Measurements from ENCODE around the gene SHISAL2A. TPM values are rescaled to one million over a fixed set of nuclear protein-coding genes. Genes with fewer than 3 reads are reported as not detected.

The SHISAL2A gene
- polyA plus RNA-seq (2012; ENCODE audit: low read depth, missing spikeins) = 0.86 TPM

DNA sequence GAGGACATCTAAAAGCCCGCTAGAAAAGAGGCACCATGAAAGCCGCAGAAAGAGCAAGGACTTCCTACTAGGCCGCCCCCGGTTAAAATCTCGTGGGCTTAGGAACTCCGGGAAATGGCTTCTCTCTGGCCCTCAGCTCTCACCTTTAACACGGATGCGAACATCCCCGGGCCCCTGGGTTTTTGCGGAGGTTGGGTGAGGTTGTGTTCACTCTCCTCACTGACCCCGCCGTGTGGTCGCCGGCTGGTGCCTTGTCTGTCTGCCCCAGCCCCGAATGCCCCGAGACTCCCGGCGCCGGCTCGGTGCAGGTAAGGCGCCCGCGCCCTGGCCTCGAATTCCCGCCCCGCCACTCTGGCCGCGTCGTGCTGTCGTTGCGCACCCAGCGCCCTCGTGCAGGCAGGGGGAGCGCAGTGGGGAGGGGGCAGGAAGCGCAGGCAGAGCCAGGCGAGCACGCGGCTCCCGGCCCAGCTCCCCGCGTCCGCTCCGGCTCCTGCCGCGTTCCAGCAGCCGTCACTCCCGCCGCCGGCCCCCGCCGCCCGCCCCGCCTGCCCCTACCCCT lies at the start of gene SHISAL2A:
Gene SHISAL2A (plus strand): TSS at position 437 of the 559 bp plus-strand sequence. CDS start 326 bp downstream, outside the sequence.
- DNase-seq (ENCODE audit: insufficient read length, low spot score) (peak; percentile 46), FAIRE-seq (peak; percentile 60)
- TF ChIP-seq SPI1 (IDR thresholded peaks at IDR 0.05; ENCODE audit: low read depth, low read length) (no peak), POU2F2 (IDR thresholded peaks at IDR 0.05; ENCODE audit: low read depth, low read length) (no peak), TAF1 (IDR thresholded peaks at IDR 0.05; ENCODE audit: low read depth, low read length) (no peak), POLR2AphosphoS5 (IDR thresholded peaks at IDR 0.05; ENCODE audit: low read depth, low read length) (no peak), PAX5 (IDR thresholded peaks at IDR 0.05; ENCODE audit: insufficient read depth, low read length, severe bottlenecking) (no peak), POLR2A (IDR thresholded peaks at IDR 0.05; ENCODE audit: low read depth, low read length) (no peak)

DNA sequence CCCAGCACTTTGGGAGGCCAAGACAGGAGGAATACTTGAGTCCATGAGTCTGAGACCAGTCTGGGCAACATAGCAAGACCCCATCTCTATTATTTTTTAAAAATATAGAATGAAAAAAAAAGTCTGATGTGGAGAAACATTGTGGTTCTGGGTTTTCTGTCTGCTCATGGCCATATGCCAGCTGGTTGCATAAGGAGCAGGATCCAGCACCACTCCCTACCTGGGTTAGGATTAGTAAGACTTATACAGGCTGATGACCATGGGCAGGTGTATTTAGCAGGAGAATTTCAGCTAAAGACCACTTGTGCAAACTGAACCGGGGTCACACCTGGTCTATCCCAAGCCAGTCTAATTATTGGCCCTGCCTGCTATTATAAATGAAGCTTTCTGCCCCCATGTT lies 47.5 kb upstream of the SHISAL2A start:
- TF ChIP-seq POU2F2 (IDR thresholded peaks at IDR 0.05; ENCODE audit: low read depth, low read length) (no peak), POLR2AphosphoS5 (IDR thresholded peaks at IDR 0.05; ENCODE audit: low read depth, low read length) (no peak)
- no peak for FAIRE-seq
- no peak for DNase-seq (ENCODE audit: insufficient read length, low spot score)

DNA sequence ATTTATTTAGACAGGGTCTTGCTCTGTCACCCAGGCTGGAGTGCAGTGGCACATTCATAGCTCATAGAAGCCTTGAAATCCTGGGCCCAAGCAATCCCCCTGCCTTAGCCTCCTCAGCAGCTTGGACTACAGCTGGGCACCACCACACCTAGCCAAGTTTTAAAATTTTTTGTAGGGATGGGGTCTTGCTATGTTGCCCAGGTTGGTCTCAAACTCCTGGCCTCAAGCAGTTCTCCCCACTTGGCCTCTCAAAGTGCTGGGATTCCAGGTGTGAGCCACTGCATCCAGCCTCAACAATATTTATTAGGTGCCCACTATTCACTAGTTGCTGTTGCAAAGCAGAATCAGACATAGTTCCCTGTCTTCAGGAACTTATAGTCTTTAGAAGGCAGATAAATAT lies 44.9 kb upstream of the SHISAL2A start:
- DNase-seq (ENCODE audit: insufficient read length, low spot score) (no peak), FAIRE-seq (no peak)
- no peak for TF ChIP-seq POU2F2 (IDR thresholded peaks at IDR 0.05; ENCODE audit: low read depth, low read length)
- no peak for TF ChIP-seq PAX5 (IDR thresholded peaks at IDR 0.05; ENCODE audit: insufficient read depth, low read length, severe bottlenecking)
- TF ChIP-seq SPI1 (IDR thresholded peaks at IDR 0.05; ENCODE audit: low read depth, low read length) = no peak
- TF ChIP-seq POLR2AphosphoS5 (IDR thresholded peaks at IDR 0.05; ENCODE audit: low read depth, low read length) = no peak
- TF ChIP-seq POLR2A (IDR thresholded peaks at IDR 0.05; ENCODE audit: low read depth, low read length) = no peak
- TF ChIP-seq TAF1 (IDR thresholded peaks at IDR 0.05; ENCODE audit: low read depth, low read length) = no peak

DNA sequence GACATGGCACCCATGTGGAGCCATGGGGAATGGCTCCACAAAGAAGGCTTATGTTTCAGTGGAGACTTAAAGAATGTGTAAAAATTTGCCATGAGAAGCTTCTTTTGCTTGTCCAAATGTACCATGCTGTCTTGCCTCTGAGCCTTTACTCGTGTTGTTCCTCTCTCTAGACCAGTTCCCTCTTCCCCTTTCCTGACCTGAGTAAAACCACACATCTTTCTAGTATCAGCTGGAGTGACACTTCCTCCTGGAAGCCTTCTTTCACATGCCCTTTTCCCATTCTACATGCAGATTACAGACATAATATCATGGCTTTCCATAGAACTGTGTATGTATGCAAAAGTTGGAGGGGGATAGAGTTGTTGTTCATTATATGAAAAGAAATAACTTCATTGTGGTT lies 44.4 kb upstream of the SHISAL2A start:
- no peak for DNase-seq (ENCODE audit: insufficient read length, low spot score)
- TF ChIP-seq POU2F2 (IDR thresholded peaks at IDR 0.05; ENCODE audit: low read depth, low read length) (no peak), SPI1 (IDR thresholded peaks at IDR 0.05; ENCODE audit: low read depth, low read length) (peak; percentile 57)
- peak; percentile 5 for FAIRE-seq

DNA sequence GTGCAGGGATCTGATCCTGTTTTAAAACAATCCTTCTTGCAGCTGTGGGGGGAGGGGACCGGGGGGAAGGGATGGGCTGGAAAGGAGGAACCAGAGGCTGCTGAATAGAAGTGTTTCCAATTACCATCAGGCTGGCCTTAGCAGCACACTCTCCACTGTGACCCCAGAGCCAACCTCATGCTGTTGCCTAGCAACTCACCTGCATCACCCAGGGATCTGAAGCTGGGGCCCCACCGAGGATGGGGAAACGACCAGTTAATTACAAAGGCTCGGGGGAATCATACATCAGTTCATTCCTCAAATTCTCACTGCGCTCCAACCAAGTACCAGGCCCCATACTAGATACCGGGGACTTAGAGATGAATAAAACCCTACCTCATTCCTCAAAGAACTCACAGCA lies 42.7 kb upstream of the SHISAL2A start:
- FAIRE-seq (no peak), DNase-seq (ENCODE audit: insufficient read length, low spot score) (no peak)
- TF ChIP-seq SPI1 (IDR thresholded peaks at IDR 0.05; ENCODE audit: low read depth, low read length) (no peak), POU2F2 (IDR thresholded peaks at IDR 0.05; ENCODE audit: low read depth, low read length) (no peak)

DNA sequence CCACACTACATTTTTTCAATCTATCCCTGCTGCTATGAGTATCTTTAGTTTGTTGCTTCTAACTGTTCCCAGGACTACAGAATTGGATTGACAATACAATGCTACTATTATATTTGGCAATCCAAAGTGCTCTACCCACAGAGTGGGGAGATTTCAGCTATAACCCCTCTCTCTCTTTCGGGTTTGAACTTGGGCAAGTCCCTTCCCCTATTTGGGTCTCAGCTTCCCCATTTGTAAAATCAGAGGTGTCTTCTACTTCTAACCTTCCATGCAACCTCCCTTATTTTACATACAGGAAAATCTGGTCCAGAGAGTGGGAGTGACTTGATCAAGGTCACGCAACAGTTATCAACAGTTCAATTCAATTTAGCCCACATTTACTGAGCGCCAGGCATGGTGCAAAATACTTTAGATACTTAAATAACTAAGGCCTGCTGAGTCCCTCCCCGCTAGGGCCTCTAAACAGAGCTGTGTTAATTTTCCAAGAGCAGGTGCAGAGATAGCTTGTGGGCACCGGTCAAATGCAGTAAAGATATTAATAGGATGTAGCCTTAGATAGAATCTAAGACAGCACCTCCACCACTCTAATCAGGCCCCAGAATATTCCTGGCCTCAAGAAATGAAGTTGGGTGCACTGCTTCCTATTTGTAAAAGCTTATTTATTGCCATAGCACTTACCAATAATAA lies 40.2 kb upstream of the SHISAL2A start:
- FAIRE-seq (peak; percentile 60), DNase-seq (ENCODE audit: insufficient read length, low spot score) (no peak)
- no peak for TF ChIP-seq POU2F2 (IDR thresholded peaks at IDR 0.05; ENCODE audit: low read depth, low read length)
- no peak for TF ChIP-seq POLR2A (IDR thresholded peaks at IDR 0.05; ENCODE audit: low read depth, low read length)
- 0 out of 2 replicates have a peak, but pooled peaks have one; percentile 27 for TF ChIP-seq SPI1 (IDR thresholded peaks at IDR 0.05; ENCODE audit: low read depth, low read length)

DNA sequence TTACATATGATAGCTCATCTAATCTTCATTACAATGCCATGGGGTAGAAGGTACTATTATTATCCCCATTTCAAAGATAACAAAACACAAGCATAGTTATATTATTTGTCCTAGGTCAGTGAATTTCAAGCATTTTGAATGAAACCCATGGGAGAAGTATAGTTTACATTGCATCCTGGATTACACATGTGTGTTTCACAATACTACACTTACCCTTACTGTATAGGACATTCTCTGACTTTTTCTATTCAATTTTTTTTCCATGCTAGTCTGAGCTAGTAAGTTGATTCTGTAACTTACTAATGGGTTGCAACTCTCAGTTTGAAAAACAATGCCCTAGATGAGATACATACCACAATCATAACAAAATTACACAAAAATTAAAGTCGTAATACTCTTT lies 39.5 kb upstream of the SHISAL2A start:
- peak; percentile 56 for FAIRE-seq
- TF ChIP-seq TAF1 (IDR thresholded peaks at IDR 0.05; ENCODE audit: low read depth, low read length) (no peak), PAX5 (IDR thresholded peaks at IDR 0.05; ENCODE audit: insufficient read depth, low read length, severe bottlenecking) (no peak), POLR2A (IDR thresholded peaks at IDR 0.05; ENCODE audit: low read depth, low read length) (no peak), POLR2AphosphoS5 (IDR thresholded peaks at IDR 0.05; ENCODE audit: low read depth, low read length) (no peak), SPI1 (IDR thresholded peaks at IDR 0.05; ENCODE audit: low read depth, low read length) (no peak), POU2F2 (IDR thresholded peaks at IDR 0.05; ENCODE audit: low read depth, low read length) (no peak)

DNA sequence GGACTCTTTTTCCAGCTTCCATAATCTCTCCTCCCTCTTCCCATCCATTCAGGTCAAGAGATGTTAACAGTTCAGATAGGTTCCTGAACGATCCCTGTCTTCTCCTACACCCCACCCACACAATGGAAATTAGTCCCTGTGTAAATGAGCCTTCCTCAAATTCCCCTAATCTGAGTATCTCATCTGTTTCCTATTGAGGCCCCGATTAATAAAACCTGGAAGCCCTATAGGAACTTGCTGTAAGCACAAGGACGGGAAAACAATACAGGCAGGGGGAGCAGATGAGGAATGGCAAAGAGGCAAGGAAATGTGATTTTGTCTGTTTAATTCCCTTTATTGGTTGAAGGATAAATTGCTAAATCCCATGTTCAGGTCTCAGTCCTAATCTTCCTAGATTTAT lies 37.9 kb upstream of the SHISAL2A start:
- DNase-seq (ENCODE audit: insufficient read length, low spot score) (no peak), FAIRE-seq (no peak)
- TF ChIP-seq POLR2AphosphoS5 (IDR thresholded peaks at IDR 0.05; ENCODE audit: low read depth, low read length) (no peak), TAF1 (IDR thresholded peaks at IDR 0.05; ENCODE audit: low read depth, low read length) (no peak), POLR2A (IDR thresholded peaks at IDR 0.05; ENCODE audit: low read depth, low read length) (no peak), SPI1 (IDR thresholded peaks at IDR 0.05; ENCODE audit: low read depth, low read length) (no peak), PAX5 (IDR thresholded peaks at IDR 0.05; ENCODE audit: insufficient read depth, low read length, severe bottlenecking) (no peak), POU2F2 (IDR thresholded peaks at IDR 0.05; ENCODE audit: low read depth, low read length) (no peak)

More for the DNA sequence above, 39.5 kb upstream of the SHISAL2A start:
- DNase-seq (ENCODE audit: insufficient read length, low spot score) = no peak

DNA sequence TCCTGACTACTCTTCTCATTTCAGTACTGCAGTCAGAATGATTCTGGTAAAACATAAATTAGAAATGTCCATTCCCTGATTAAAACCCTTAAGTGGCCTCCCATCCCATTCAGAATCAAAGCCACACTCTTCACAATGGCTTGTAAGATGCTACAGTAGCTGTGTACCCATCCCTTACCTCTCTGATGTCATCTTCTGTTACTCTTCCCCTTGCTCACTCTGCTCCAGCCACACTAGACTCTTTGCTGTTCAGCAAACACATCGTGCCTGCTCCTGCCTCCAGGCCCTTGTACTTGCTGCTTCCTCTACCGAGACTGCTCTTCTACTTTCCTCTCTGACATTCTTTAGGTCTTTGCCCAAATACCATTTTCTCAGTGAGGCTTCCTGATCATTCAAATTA lies 35.1 kb upstream of the SHISAL2A start:
- FAIRE-seq (peak; percentile 50), DNase-seq (ENCODE audit: insufficient read length, low spot score) (no peak)
- TF ChIP-seq POLR2A (IDR thresholded peaks at IDR 0.05; ENCODE audit: low read depth, low read length) (no peak), POU2F2 (IDR thresholded peaks at IDR 0.05; ENCODE audit: low read depth, low read length) (no peak), SPI1 (IDR thresholded peaks at IDR 0.05; ENCODE audit: low read depth, low read length) (no peak), TAF1 (IDR thresholded peaks at IDR 0.05; ENCODE audit: low read depth, low read length) (no peak), POLR2AphosphoS5 (IDR thresholded peaks at IDR 0.05; ENCODE audit: low read depth, low read length) (no peak), PAX5 (IDR thresholded peaks at IDR 0.05; ENCODE audit: insufficient read depth, low read length, severe bottlenecking) (no peak)

DNA sequence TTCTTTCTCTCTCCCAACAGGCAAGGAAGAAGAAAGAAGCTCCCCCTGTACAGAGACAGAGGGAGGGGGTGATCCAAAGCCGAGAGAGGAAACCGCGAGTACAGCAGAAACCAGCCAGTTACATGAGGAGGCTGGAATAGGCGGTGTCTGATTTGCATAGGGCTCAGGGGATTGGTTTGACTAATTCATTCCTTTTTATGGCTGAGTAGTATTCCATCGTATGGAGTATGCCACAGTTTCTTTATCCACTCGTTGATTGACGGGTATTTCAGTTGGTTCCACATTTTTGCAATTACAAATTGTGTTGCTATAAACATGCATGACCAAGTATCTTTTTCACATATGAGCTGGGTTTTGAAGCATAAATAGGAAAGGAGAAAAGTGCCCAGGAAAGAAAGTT lies 34.2 kb upstream of the SHISAL2A start:
- FAIRE-seq (no peak), DNase-seq (ENCODE audit: insufficient read length, low spot score) (no peak)
- TF ChIP-seq SPI1 (IDR thresholded peaks at IDR 0.05; ENCODE audit: low read depth, low read length) (no peak), PAX5 (IDR thresholded peaks at IDR 0.05; ENCODE audit: insufficient read depth, low read length, severe bottlenecking) (no peak), POLR2A (IDR thresholded peaks at IDR 0.05; ENCODE audit: low read depth, low read length) (no peak), TAF1 (IDR thresholded peaks at IDR 0.05; ENCODE audit: low read depth, low read length) (no peak), POU2F2 (IDR thresholded peaks at IDR 0.05; ENCODE audit: low read depth, low read length) (no peak)

Measured in GM12891 (cell line).